Measurements from ENCODE around the gene PCK1. TPM values are rescaled to one million over a fixed set of nuclear protein-coding genes. Genes with fewer than 3 reads are reported as not detected.

Gene PCK1
- polyA plus RNA-seq, 1 experiment: not detected

DNA sequence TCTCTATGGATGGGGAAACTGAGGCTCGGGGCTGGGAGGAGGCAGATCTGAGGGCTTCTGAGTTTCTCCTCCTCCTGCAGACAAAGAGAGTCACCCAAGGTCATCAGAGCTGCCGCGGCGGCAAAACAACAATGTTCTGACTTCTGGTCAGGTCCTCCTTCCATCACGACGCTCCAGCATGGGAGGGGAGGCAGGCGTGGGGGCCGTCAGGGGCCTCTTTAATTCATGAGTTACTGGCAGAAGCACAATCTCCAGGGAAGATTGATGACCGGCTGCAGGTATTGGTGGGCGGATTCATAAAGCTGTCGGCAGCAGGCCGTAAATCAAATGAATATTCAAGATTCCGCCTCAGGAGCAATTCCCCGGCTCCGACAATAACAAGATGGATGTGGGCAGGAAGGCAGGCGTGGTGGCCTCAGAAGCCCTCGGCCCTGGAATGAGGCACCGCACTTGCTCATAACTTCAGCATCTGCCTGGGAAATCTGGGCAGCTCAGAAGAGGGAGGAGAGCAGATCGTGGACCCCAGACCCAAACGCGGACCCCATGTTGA, 19.1 kb downstream of the PCK1 start:
- H3K4me3 ChIP-seq (ENCODE audit: low read depth, low read length): no peak overlapping the region
- H3K36me3 ChIP-seq (ENCODE audit: control insufficient read depth, insufficient read depth, low read length): no peaks in the 10 kb centered on the region
- ChIA-PET CTCF (interaction anchor here (1.4 kb wide), 1 partner anchor 67 kb away, joined by 5 read pairs; no protein-coding TSS in a partner anchor), POLR2A (no interaction called here)
- TF ChIP-seq CTCF (IDR thresholded peaks at IDR 0.05; ENCODE audit: insufficient read depth, low read depth, low read length): no peak
- no peak for DNase-seq (ENCODE audit: low read depth)
- peaks cover 23% of the 10 kb centered on the region for H3K27me3 ChIP-seq (ENCODE audit: control insufficient read depth, insufficient read depth, low read length)

- no peak overlapping the region for H3K4me3 ChIP-seq (ENCODE audit: low read depth, low read length)
- peaks cover 23% of the 10 kb centered on the region for H3K27me3 ChIP-seq (ENCODE audit: control insufficient read depth, insufficient read depth, low read length)
- DNase-seq (ENCODE audit: low read depth): no peak
- H3K36me3 ChIP-seq (ENCODE audit: control insufficient read depth, insufficient read depth, low read length): no peaks in the 10 kb centered on the region
- CTCF ChIA-PET: interaction anchor here (1.4 to 1.6 kb wide), 2 partner anchors 10 to 67 kb away, joined by 4 to 5 read pairs; no protein-coding TSS in a partner anchor
- TF ChIP-seq CTCF (IDR thresholded peaks at IDR 0.05; ENCODE audit: insufficient read depth, low read depth, low read length): no peak
- POLR2A ChIA-PET: no interaction called here
Observed at GRCh38 chr20:57580478-57581201, 19.7 kb downstream of the PCK1 start.

DNA sequence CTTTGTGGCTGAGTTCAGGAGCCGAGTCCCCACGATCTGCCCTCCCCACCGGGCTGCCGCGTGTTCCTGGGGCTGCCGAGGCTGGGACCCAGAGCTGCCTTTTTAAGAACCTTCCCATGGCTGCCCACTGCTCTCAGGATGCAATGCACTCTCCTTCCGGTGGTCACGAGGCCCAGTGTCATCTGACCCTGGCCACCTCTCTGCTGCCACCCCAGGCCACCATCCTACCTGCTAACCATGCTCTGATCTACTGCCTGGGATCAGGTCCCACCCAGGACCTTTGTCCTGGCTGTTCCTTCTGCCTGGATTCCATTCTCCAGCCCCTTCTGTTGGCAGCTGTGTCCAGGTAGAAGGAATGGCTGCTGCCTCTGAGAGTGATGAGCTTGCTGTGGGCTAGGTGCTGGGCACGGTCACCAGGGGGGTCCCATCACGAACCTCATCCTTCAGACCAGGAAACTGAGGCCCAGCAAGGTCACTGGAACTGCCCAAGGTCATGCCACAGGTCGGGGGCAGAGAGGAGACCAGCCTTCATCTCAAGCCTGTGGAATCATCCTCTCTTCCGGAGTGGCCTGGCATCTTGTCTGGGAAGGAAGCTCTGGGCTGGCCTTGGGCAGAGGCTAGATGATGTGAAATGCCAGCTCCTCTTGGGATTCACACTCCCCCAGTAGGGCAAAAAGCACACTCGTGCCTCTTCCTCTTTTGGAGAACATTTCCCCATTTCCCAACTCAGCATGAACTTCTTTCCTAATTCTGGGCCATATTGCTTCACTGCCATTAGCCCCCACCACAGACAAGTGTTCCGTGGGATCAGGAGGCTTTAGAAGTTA, 20.5 kb downstream of the PCK1 start:
- Histone ChIP-seq H3K4me3 (ENCODE audit: low read depth, low read length) (no peak overlapping the region), H3K27me3 (ENCODE audit: control insufficient read depth, insufficient read depth, low read length) (peaks cover 23% of the 10 kb centered on the region), H3K36me3 (ENCODE audit: control insufficient read depth, insufficient read depth, low read length) (no peaks in the 10 kb centered on the region)
- ChIA-PET POLR2A (no interaction called here), CTCF (interaction anchor here (1.2 to 2.0 kb wide), 6 partner anchors 7 to 72 kb away, joined by 3 to 5 read pairs (median 4); no protein-coding TSS in a partner anchor)
- DNase-seq (ENCODE audit: low read depth): no peak
- TF ChIP-seq CTCF (IDR thresholded peaks at IDR 0.05; ENCODE audit: insufficient read depth, low read depth, low read length): no peak

- ChIA-PET POLR2A (interaction anchor here (0.7 kb wide), 1 partner anchor 965 kb away, joined by 3 read pairs; no protein-coding TSS in a partner anchor), CTCF (interaction anchor here (0.8 to 2.0 kb wide), 9 partner anchors 8 to 73 kb away, joined by 3 to 4 read pairs (median 4); no protein-coding TSS in a partner anchor)
- H3K27me3 ChIP-seq (ENCODE audit: control insufficient read depth, insufficient read depth, low read length): peaks cover 20% of the 10 kb centered on the region
Observed at GRCh38 chr20:57582029-57582378, 21.1 kb downstream of the PCK1 start.

More at GRCh38 chr20:57582029-57582378, 21.1 kb downstream of the PCK1 start:
- Histone ChIP-seq H3K4me3 (ENCODE audit: low read depth, low read length) (no peak overlapping the region), H3K36me3 (ENCODE audit: control insufficient read depth, insufficient read depth, low read length) (no peaks in the 10 kb centered on the region)
- no peak for TF ChIP-seq CTCF (IDR thresholded peaks at IDR 0.05; ENCODE audit: insufficient read depth, low read depth, low read length)
- no peak for DNase-seq (ENCODE audit: low read depth)

Data from BJ (cell line).